ENCODE results near the gene CCDC80. TPM values are rescaled to one million over a fixed set of nuclear protein-coding genes. Genes with fewer than 3 reads are reported as not detected.

CCDC80 gene
- polyA plus RNA-seq, 3 donors = 0.05 TPM; not detected in 2

DNA sequence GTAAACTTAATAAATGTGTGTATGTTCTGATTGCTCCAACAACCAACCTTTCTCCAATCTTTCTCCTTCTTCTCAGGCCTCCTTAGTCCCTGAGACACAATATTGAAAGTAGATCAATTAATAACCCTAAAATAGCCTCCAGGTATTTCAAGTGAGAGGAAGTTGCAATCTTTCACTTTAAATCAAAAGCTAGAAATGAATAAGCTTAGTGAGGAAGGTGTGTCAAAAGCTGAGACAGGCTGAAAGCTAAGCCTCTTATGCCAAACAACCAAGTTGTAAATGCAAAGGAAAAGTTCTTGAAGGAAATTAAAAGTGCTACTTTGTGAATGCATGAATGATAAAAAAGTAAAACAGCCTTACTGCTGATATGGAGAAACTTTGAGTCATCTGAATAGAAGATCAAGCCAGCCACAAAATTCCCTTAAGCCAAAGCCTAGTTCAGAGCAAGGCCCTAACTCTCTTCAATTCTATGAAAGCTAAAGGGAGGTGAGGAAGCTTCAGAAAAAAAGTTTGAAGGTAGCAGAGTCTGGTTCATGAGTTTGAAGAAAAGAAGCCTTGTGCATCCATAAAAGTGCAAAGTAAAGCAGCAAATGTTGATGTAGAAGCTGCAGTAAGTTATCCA is 38.6 kb downstream of the CCDC80 start:
- Histone ChIP-seq H3K79me2 (ENCODE audit: insufficient read depth, low read length) (no peaks in the 10 kb centered on the region), H3K4me1 (ENCODE audit: control insufficient read depth in 1 of 2, insufficient read depth in 2 of 2, low read length in 2 of 2) (no peaks in the 10 kb centered on the region), H3K27ac (ENCODE audit: low read depth in 1 of 2, low read length in 2 of 2) (no peak overlapping the region), H3K9ac (ENCODE audit: insufficient read depth, low read length, poor library complexity, severe bottlenecking) (no peak overlapping the region), H3K36me3 (replicated peaks in 1 of 2; ENCODE audit: control insufficient read depth in 1 of 2, insufficient read depth in 2 of 2, low read length in 2 of 2) (peaks cover 3% of the 10 kb centered on the region in 2 donors), H3K9me3 (replicated peaks in 1 of 2; ENCODE audit: control insufficient read depth in 1 of 2, insufficient read depth in 1 of 2, low read length in 2 of 2) (no peaks in the 10 kb centered on the region), H4K20me1 (ENCODE audit: insufficient read depth, low read length) (no peaks in the 10 kb centered on the region), H2AFZ (ENCODE audit: insufficient read depth, low read depth, low read length, poor library complexity, severe bottlenecking) (no peak overlapping the region), H3K4me3 (replicated peaks in 1 of 3; ENCODE audit: low read depth in 2 of 3, low read length in 3 of 3) (no peak overlapping the region), H3K4me2 (replicated peaks; ENCODE audit: extremely low read depth, low read length, poor library complexity, severe bottlenecking) (no peak overlapping the region), H3K27me3 (ENCODE audit: control insufficient read depth in 2 of 2, insufficient read depth in 2 of 2, low read length in 2 of 2) (peaks cover 0 to 3% of the 10 kb centered on the region in 2 donors)
- Mint-ChIP-seq H3K27ac (no peak overlapping the region), H3K36me3 (peaks cover 4% of the 10 kb centered on the region in 2 donors), H3K4me1 (peaks cover 3% of the 10 kb centered on the region), H3K9me3 (peaks cover 0 to 2% (median 0%) of the 10 kb centered on the region in 7 donors), H3K4me3 (no peak overlapping the region), H3K27me3 (ENCODE audit: low read depth in 3 of 3) (peaks cover 0 to 6% (median 4%) of the 10 kb centered on the region in 3 donors)
- no peak for DNase-seq
- TF ChIP-seq, protein P1, sequence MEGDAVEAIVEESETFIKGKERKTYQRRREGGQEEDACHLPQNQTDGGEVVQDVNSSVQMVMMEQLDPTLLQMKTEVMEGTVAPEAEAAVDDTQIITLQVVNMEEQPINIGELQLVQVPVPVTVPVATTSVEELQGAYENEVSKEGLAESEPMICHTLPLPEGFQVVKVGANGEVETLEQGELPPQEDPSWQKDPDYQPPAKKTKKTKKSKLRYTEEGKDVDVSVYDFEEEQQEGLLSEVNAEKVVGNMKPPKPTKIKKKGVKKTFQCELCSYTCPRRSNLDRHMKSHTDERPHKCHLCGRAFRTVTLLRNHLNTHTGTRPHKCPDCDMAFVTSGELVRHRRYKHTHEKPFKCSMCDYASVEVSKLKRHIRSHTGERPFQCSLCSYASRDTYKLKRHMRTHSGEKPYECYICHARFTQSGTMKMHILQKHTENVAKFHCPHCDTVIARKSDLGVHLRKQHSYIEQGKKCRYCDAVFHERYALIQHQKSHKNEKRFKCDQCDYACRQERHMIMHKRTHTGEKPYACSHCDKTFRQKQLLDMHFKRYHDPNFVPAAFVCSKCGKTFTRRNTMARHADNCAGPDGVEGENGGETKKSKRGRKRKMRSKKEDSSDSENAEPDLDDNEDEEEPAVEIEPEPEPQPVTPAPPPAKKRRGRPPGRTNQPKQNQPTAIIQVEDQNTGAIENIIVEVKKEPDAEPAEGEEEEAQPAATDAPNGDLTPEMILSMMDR (IDR thresholded peaks at IDR 0.05) = no peak
- intact Hi-C loops (cut with micrococcal nuclease) = no loop called here

DNA sequence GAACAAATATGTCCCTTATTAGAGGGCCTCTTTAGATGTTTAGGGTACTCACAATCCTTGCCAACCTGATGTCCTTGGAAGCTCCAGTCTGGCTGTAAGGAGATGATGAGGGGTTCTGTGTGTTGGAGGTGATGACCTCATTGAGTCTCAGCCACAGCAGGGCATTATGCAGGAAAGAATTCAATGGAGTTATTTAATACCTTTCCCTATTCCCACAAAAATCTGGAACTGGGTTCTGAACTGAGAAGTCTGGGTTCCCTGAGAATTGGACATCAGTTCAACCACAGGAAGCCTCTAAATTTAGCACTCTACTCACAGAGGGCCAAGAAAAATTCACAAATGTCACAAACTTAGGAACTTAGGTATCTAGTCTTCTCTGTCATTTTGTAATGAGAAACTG is 42.2 kb downstream of the CCDC80 start:
- Histone ChIP-seq H3K9ac (ENCODE audit: insufficient read depth, low read length, poor library complexity, severe bottlenecking) (no peak overlapping the region), H3K36me3 (replicated peaks in 1 of 2; ENCODE audit: control insufficient read depth in 1 of 2, insufficient read depth in 2 of 2, low read length in 2 of 2) (peaks cover 8 to 16% of the 10 kb centered on the region in 2 donors), H4K20me1 (ENCODE audit: insufficient read depth, low read length) (no peaks in the 10 kb centered on the region), H3K27ac (ENCODE audit: low read depth in 1 of 2, low read length in 2 of 2) (no peak overlapping the region), H3K4me2 (replicated peaks; ENCODE audit: extremely low read depth, low read length, poor library complexity, severe bottlenecking) (no peak overlapping the region), H3K79me2 (ENCODE audit: insufficient read depth, low read length) (no peaks in the 10 kb centered on the region), H3K4me1 (ENCODE audit: control insufficient read depth in 1 of 2, insufficient read depth in 2 of 2, low read length in 2 of 2) (no peaks in the 10 kb centered on the region), H3K4me3 (replicated peaks in 1 of 3; ENCODE audit: low read depth in 2 of 3, low read length in 3 of 3) (no peak overlapping the region), H3K27me3 (ENCODE audit: control insufficient read depth in 2 of 2, insufficient read depth in 2 of 2, low read length in 2 of 2) (no peaks in the 10 kb centered on the region), H3K9me3 (replicated peaks in 1 of 2; ENCODE audit: control insufficient read depth in 1 of 2, insufficient read depth in 1 of 2, low read length in 2 of 2) (no peaks in the 10 kb centered on the region), H2AFZ (ENCODE audit: insufficient read depth, low read depth, low read length, poor library complexity, severe bottlenecking) (no peak overlapping the region)
- Mint-ChIP-seq H3K4me3 (no peak overlapping the region), H3K4me1 (no peaks in the 10 kb centered on the region), H3K27me3 (ENCODE audit: low read depth in 3 of 3) (peaks cover 0 to 3% (median 0%) of the 10 kb centered on the region in 3 donors), H3K27ac (peak overlapping the region in 2 of 7 donors; percentile 24 to 46), H3K36me3 (peaks cover 19 to 25% of the 10 kb centered on the region in 2 donors), H3K9me3 (peaks cover 0 to 2% (median 0%) of the 10 kb centered on the region in 7 donors)
- no peak for DNase-seq
- TF ChIP-seq, protein P1 (IDR thresholded peaks at IDR 0.05) = no peak
- intact Hi-C loops (cut with micrococcal nuclease) = no loop called here
